ENCODE data around the gene DIP2C.

DIP2C gene

DNA sequence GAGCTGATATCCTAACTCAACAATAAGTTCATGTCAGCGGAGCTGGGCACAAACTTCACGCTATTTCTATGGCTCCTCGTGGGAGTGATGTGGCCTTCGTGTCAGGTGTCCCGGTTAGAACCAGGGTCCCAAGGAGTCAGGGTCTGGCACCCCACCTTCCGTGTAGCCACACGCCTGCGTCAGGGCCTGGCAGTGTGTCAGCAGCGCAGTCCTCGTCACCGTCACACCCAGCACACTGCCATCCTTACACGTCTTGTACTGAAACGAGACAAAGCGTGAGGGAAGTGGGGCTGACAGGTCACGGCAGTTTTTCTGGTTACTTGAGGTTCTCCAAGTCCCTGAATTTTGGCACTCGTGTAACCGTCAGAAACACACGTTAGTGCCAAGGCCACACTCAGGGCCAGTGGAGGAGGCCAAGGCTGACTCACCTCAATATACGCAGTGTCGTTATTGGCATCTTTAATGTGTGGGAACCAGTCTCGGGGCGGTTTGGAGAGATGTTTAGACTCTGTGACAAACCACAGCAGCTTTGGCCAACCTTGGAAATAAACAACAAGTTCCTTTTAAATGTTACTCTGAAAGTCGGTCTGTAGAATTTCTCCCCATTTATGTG, 299.5 kb downstream of the DIP2C start:
- H3K4me1 ChIP-seq (ENCODE audit: control insufficient read depth, insufficient read depth, low read length) = no peaks in the 10 kb centered on the region
- H3K9me3 ChIP-seq (ENCODE audit: control insufficient read depth, low read length) = no peaks in the 10 kb centered on the region
- H3K36me3 ChIP-seq (ENCODE audit: control insufficient read depth, insufficient read depth, low read length) = peaks cover 3% of the 10 kb centered on the region
- no peak overlapping the region for H3K4me3 ChIP-seq (ENCODE audit: low read length)
- H3K27me3 ChIP-seq (ENCODE audit: control insufficient read depth, insufficient read depth, low read length) = no peaks in the 10 kb centered on the region
- no peak overlapping the region for H3K9ac ChIP-seq (ENCODE audit: low read length)

DNA sequence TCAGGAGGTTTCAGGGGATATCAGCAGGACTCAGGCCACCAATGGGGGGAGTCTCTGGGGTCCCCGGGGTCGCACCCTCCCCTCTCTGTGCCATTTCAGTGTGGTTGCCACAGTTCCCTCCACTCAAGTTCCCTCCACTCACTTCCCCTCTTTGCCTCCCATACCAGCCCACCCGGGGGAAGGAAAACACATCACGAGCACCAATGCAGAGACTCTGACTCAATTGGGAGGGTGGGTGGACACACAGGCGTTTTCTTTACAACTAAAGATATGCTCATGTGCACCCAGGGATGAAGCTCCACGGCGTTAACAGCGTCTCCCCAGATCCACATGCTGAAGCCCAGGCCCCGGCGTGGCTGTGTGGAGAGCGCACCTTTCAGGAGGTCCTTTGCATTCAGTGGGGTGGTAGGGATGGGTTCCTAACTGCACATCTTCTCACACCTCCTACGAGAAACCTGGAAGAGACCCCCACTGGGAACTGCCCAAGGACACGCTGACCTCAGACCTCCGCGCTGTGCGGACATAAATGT, 300.1 kb downstream of the DIP2C start:
- Histone ChIP-seq H3K4me1 (ENCODE audit: control insufficient read depth, insufficient read depth, low read length) (no peaks in the 10 kb centered on the region), H3K36me3 (ENCODE audit: control insufficient read depth, insufficient read depth, low read length) (peaks cover 3% of the 10 kb centered on the region), H3K27me3 (ENCODE audit: control insufficient read depth, insufficient read depth, low read length) (no peaks in the 10 kb centered on the region), H3K4me3 (ENCODE audit: low read length) (no peak overlapping the region), H3K9ac (ENCODE audit: low read length) (no peak overlapping the region), H3K9me3 (ENCODE audit: control insufficient read depth, low read length) (no peaks in the 10 kb centered on the region)

DNA sequence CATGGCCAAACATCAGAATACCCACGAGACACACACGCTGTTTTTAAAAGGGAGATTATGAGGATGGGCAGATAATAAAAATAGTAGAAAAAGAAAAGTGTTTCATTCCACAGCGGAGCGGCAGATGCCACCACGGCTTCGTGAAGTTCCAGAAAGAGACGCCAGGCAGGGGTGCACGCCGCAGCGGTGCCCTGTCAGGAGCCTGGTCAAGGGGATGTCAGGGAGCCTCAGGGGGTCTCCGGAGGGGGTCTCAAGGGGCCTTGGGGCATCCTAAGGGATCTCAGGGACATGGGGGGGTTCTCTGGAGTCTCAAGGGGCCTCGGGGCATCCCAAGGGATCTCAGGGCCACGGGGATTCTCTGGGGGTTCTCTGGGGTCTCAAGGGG, 300.8 kb downstream of the DIP2C start:
- no peaks in the 10 kb centered on the region for H3K27me3 ChIP-seq (ENCODE audit: control insufficient read depth, insufficient read depth, low read length)
- H3K36me3 ChIP-seq (ENCODE audit: control insufficient read depth, insufficient read depth, low read length) = peaks cover 3% of the 10 kb centered on the region
- no peak overlapping the region for H3K4me3 ChIP-seq (ENCODE audit: low read length)
- no peak overlapping the region for H3K9ac ChIP-seq (ENCODE audit: low read length)
- no peaks in the 10 kb centered on the region for H3K9me3 ChIP-seq (ENCODE audit: control insufficient read depth, low read length)
- H3K4me1 ChIP-seq (ENCODE audit: control insufficient read depth, insufficient read depth, low read length) = no peaks in the 10 kb centered on the region

DNA sequence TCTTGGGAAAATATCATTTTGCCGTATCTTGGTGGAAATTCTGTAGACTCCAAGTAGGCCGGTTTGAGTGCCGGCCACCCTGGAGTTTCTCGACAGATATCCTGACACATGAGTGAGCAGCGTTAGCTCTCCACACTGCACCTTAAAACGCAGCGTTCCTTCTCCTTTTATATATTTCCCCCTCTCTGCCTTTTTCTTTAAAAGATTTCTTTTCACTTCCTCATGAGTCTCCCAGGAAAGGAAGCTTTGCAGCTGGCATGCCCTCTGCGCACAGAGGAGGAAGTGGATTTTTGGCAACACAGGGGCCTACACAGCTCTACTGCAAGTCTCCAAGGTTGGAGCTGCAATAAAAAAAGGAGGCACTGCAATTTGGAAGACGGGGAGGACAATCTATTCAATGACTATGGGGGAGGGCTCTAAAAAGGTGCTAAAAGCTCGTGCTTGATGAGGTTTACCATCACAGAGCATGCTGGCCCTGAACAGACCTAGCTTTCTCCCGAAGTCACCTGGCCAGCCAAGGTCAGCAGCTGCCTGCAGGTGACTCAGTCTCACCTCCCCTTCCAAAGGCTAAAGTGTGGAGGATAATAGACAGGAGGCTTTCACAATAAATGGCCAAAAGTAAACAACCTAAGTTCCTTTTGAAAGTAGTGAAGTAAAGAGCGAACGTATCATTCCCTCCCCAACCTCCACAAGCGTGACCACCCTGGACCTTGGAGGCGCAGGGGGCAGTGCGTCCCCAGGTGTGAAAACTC, 301.4 kb downstream of the DIP2C start:
- Histone ChIP-seq H3K9me3 (ENCODE audit: control insufficient read depth, low read length) (no peaks in the 10 kb centered on the region), H3K9ac (ENCODE audit: low read length) (no peak overlapping the region), H3K27me3 (ENCODE audit: control insufficient read depth, insufficient read depth, low read length) (no peaks in the 10 kb centered on the region), H3K4me3 (ENCODE audit: low read length) (no peak overlapping the region), H3K36me3 (ENCODE audit: control insufficient read depth, insufficient read depth, low read length) (peaks cover 3% of the 10 kb centered on the region), H3K4me1 (ENCODE audit: control insufficient read depth, insufficient read depth, low read length) (no peaks in the 10 kb centered on the region)

DNA sequence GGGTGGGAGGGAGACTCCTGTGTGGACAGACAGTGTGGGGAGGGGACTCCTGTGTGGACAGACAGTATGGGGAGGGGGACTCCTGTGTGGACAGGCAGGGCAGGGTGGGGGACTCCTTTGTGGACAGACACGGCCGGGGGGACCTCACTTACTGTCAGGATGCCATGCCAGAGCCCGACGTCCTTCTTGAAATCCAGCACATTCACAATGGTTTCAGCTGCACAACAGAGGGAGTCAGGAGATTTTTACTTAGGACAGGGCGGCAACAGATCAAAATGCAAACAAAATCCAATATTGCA, 301.9 kb downstream of the DIP2C start:
- Histone ChIP-seq H3K36me3 (ENCODE audit: control insufficient read depth, insufficient read depth, low read length) (peaks cover 3% of the 10 kb centered on the region), H3K9ac (ENCODE audit: low read length) (no peak overlapping the region), H3K27me3 (ENCODE audit: control insufficient read depth, insufficient read depth, low read length) (no peaks in the 10 kb centered on the region), H3K4me1 (ENCODE audit: control insufficient read depth, insufficient read depth, low read length) (no peaks in the 10 kb centered on the region), H3K9me3 (ENCODE audit: control insufficient read depth, low read length) (no peaks in the 10 kb centered on the region), H3K4me3 (ENCODE audit: low read length) (no peak overlapping the region)

DNA sequence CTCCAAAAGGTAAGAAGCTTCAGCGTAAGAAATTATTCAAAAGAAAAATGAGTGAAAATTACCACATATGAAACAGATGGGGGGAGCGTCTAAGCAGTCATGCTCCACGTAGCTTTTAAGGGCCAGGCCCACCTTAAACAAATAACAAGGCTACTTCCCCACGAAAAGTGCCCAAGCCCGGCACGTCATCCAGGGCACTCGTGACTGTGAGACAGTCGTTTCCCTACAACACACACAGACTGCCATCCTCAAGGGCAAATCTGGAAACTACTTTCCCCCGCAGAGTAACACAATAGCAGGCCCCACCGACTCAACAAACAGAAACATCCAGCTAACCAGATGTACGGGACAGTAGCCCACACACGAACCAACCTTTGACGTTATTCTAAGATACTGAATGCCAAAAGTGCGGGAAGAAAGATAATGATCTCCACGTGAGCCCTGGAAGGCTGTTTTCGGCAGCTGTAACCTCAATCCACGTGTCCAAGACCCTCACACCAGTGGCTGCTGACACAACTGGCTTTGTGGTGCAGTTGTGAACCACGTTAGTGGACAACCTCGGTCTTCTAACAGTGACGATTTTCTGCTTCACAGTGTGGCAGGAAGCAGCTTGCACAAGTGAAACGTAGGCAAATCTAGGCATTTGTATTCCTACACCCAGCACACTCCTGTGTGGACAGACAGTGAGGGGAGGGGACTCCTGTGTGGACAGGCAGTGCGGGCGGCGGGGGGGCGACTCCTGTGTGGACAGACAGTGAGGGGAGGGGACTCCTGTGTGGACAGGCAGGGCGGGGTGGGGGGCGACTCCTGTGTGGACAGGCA, 302.5 kb downstream of the DIP2C start:
- Histone ChIP-seq H3K9me3 (ENCODE audit: control insufficient read depth, low read length) (no peaks in the 10 kb centered on the region), H3K9ac (ENCODE audit: low read length) (no peak overlapping the region), H3K4me1 (ENCODE audit: control insufficient read depth, insufficient read depth, low read length) (no peaks in the 10 kb centered on the region), H3K27me3 (ENCODE audit: control insufficient read depth, insufficient read depth, low read length) (no peaks in the 10 kb centered on the region), H3K36me3 (ENCODE audit: control insufficient read depth, insufficient read depth, low read length) (peaks cover 3% of the 10 kb centered on the region), H3K4me3 (ENCODE audit: low read length) (no peak overlapping the region)

DNA sequence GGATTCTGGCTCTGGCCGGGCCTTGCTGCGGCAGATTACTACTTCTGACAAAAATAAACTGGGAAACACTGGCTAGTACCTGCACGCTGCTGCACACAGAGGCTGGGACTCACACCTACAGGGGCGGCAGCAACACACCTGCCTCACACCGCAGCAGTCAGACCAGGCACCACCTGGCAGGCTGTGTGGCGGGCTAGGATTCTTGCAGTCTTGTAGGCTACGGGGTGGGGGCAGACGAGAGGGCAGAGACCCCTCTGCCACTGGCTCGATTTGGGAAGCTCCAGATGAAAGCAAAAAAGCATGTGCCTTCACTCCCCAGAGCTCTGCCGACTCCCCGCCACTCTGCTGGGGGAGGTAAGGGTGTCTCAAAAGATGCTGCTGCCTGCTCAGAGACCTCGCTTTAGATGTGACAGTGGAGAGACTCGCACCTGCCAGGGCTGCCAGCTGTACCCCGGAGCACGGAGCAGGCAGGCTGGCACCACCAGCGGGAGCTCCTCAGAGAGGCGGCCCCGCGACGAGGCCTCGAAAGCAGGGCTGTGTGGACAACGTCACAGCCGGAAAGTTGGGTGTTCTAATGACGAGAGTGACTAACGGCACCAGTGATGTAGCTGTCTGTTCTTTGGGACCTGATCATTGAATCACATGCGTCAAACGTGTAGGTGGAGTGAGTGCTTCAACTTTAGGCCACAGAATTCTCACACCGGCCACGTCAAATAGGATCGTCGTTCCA, 303.7 kb downstream of the DIP2C start:
- H3K27me3 ChIP-seq (ENCODE audit: control insufficient read depth, insufficient read depth, low read length) = no peaks in the 10 kb centered on the region
- H3K4me3 ChIP-seq (ENCODE audit: low read length) = no peak overlapping the region
- H3K9me3 ChIP-seq (ENCODE audit: control insufficient read depth, low read length) = no peaks in the 10 kb centered on the region
- H3K4me1 ChIP-seq (ENCODE audit: control insufficient read depth, insufficient read depth, low read length) = no peaks in the 10 kb centered on the region
- no peak overlapping the region for H3K9ac ChIP-seq (ENCODE audit: low read length)
- peaks cover 3% of the 10 kb centered on the region for H3K36me3 ChIP-seq (ENCODE audit: control insufficient read depth, insufficient read depth, low read length)

DNA sequence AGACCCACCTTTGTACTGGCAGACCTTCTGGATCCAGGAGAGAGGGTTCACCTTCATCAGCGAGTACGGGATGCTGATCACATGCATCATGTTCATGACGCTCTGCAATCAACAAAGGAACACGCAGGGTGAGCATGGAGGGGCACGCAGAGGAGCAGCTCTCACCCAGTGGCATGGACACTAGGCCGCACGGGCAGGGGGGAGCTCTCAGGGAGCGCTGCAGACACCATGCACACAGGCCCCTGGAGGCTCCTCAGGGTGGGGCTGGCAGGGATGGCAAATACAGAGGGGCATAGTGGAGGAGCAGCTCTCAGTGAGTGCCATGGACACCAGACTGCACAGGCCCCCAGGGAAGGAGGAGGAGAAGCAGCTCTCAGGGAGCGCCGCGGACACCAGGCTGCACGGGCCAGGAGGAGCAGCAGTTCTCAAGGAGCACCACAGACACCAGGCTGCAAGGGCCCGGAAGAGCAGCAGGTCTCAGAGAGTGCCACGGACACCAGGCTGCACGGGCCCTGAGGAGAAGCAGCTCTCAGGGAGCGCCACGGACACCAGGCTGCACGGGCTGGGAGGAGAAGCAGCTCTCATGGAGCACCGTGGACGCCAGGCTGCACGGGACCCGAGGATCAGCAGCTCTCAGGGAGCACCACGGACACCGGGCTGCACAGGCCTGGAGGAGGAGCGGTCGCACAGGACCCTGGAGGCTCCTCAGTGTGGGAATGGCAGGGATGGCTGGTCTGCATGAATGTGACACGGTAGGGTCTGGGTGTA, 304.7 kb downstream of the DIP2C start:
- Histone ChIP-seq H3K36me3 (ENCODE audit: control insufficient read depth, insufficient read depth, low read length) (peaks cover 3% of the 10 kb centered on the region), H3K9me3 (ENCODE audit: control insufficient read depth, low read length) (no peaks in the 10 kb centered on the region), H3K4me1 (ENCODE audit: control insufficient read depth, insufficient read depth, low read length) (no peaks in the 10 kb centered on the region), H3K4me3 (ENCODE audit: low read length) (no peak overlapping the region), H3K9ac (ENCODE audit: low read length) (no peak overlapping the region), H3K27me3 (ENCODE audit: control insufficient read depth, insufficient read depth, low read length) (no peaks in the 10 kb centered on the region)

DNA sequence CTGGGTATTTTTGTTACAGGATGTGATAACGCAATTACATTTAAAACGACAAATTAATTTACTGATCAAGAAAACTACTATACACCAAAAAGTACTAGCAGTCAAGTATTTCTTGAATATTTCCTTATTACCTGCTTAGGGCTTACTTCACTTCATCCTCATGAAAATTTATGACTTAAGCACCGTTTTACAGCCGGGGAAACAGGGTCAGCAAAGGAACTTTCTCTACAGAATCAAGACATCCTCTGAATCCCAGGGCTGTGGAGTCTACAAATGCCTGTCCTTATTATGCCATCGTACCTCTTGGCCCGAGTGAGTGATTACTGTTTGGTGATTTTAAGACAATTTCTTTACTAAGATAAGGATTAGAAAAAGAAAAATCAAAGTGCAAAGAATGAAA, 305.9 kb downstream of the DIP2C start:
- H3K27me3 ChIP-seq (ENCODE audit: control insufficient read depth, insufficient read depth, low read length) = no peaks in the 10 kb centered on the region
- no peaks in the 10 kb centered on the region for H3K9me3 ChIP-seq (ENCODE audit: control insufficient read depth, low read length)
- no peaks in the 10 kb centered on the region for H3K4me1 ChIP-seq (ENCODE audit: control insufficient read depth, insufficient read depth, low read length)
- no peak overlapping the region for H3K4me3 ChIP-seq (ENCODE audit: low read length)
- peaks cover 3% of the 10 kb centered on the region for H3K36me3 ChIP-seq (ENCODE audit: control insufficient read depth, insufficient read depth, low read length)
- no peak overlapping the region for H3K9ac ChIP-seq (ENCODE audit: low read length)

DNA sequence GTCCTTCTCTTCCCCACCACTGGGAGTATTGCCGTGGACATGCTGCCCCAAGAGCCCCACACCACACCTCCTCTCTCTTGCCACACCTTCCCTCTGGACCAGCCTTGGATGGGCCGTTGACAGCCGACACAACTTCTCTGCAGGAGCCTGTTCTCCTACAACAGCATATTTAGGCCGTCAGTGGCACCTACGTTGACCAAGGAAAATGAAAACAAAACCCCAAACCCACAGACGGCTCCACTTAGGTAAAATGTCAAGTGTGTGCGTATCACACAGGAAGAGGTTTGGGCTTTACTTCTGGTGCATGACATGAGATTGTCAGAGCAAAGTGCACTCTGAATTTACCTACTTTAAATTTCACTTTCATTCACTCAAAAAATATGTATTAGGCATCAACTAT, 307.7 kb downstream of the DIP2C start:
- no peak overlapping the region for H3K9ac ChIP-seq (ENCODE audit: low read length)
- H3K4me3 ChIP-seq (ENCODE audit: low read length) = no peak overlapping the region
- H3K36me3 ChIP-seq (ENCODE audit: control insufficient read depth, insufficient read depth, low read length) = no peaks in the 10 kb centered on the region
- no peaks in the 10 kb centered on the region for H3K4me1 ChIP-seq (ENCODE audit: control insufficient read depth, insufficient read depth, low read length)
- no peaks in the 10 kb centered on the region for H3K9me3 ChIP-seq (ENCODE audit: control insufficient read depth, low read length)
- no peaks in the 10 kb centered on the region for H3K27me3 ChIP-seq (ENCODE audit: control insufficient read depth, insufficient read depth, low read length)

DNA sequence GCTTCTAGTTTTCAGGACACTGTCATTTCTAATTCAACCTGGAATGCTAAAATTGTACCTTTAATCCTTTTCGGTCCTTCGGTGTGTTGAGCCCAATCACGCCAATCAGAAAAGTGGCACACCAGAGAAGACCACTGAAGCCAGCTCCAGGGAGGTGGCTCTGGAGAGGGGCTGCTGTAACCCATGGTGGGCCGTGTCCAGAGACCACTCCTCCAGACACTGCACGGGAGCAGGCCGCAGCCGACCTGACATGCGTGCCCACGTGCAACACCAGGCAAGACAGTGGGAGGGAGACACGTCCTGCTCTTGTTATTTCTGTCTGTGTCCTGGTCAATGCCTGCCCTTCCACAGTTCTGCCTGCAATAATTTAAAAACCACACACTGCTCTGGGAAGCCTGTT, 308.1 kb downstream of the DIP2C start:
- Histone ChIP-seq H3K36me3 (ENCODE audit: control insufficient read depth, insufficient read depth, low read length) (no peaks in the 10 kb centered on the region), H3K27me3 (ENCODE audit: control insufficient read depth, insufficient read depth, low read length) (no peaks in the 10 kb centered on the region)

More for the DNA sequence above, 308.1 kb downstream of the DIP2C start:
- H3K9ac ChIP-seq (ENCODE audit: low read length) = no peak overlapping the region
- no peaks in the 10 kb centered on the region for H3K4me1 ChIP-seq (ENCODE audit: control insufficient read depth, insufficient read depth, low read length)
- no peaks in the 10 kb centered on the region for H3K9me3 ChIP-seq (ENCODE audit: control insufficient read depth, low read length)
- H3K4me3 ChIP-seq (ENCODE audit: low read length) = no peak overlapping the region

Measured in mucosa of stomach (tissue), 1 donor.